K562 (cell line): ENCODE measurements around the gene PDF. TPM values are rescaled to one million over a fixed set of nuclear protein-coding genes. Genes with fewer than 3 reads are reported as not detected.

Source experiments
- ATAC-seq: fragments of 200-7000 bp; cut with Tn5 transposase; 3 replicates; pipeline ENCODE4 v1.9.1; 2020; ENCODE audit warnings: moderate library complexity
- BruUV-seq: library from RNA; stranded (reverse); fragments of 400-500 nt; replicated peaks from 2 replicates; lab custom pipeline; 2021; lab: Mats Ljungman, UMichigan
- CTCF ChIA-PET: fragments of 300-600 bp; formaldehyde crosslinking; extraction: SDS; loops from one replicate; lab custom pipeline; 2021; ENCODE audit warnings: low intra/inter-chr PET ratio; lab: Yijun Ruan, JAX
- POLR2A ChIA-PET: fragments of 300-600, 350-650 bp; sonication (Branson Sonifier 250); formaldehyde crosslinking; extraction: SDS; loops from one replicate; lab custom pipeline; 2021; ENCODE audit warnings: antibody characterized with exemption, inconsistent platforms; lab: Yijun Ruan, JAX
- DNase-seq, 4 experiments: peaks; one replicate each; pipeline versions ENCODE4 v3.0.0 to v3.0.0-alpha.2; 2011 to 2018; ENCODE audit warnings: low spot score in 3 of 4, mixed read lengths in 3 of 4; ENCODE audit errors: extremely low read depth in 1 of 4
- FAIRE-seq: peaks from 2 replicates; lab custom pipeline; 2011; peaks lifted over from hg19 to GRCh38; lab: Jason Lieb, UNC
- H2AFZ ChIP-seq: 2 replicates; pipeline ENCODE4 v1.6.0; 2011; ENCODE audit warnings: low read depth, low read length, control low read depth, inconsistent platforms
- H3K27ac ChIP-seq: fragments of 200-600 bp; 3 replicates; pipeline ENCODE4 v1.8.0; 2011; ENCODE audit warnings: low read depth, mild to moderate bottlenecking, control low read depth, inconsistent platforms, low read length, moderate library complexity, mixed read lengths; ENCODE audit errors: extremely low read depth
- H3K27me3 ChIP-seq, 2 experiments: fragments of 300-600 bp in 1 of 2; 2 replicates in 1 of 2; 3 replicates in 1 of 2; pipeline versions ENCODE4 v1.6.0 to v1.8.0; 2011; ENCODE audit warnings: inconsistent platforms in 2 of 2, low read length in 2 of 2, mild to moderate bottlenecking in 1 of 2, mixed read lengths in 1 of 2, moderate library complexity in 1 of 2; ENCODE audit not compliant: control insufficient read depth in 2 of 2, insufficient read depth in 2 of 2
- H3K36me3 ChIP-seq: fragments of 300-600 bp; 3 replicates; pipeline ENCODE4 v1.8.0; 2011; ENCODE audit warnings: mild to moderate bottlenecking, low read length, inconsistent platforms; ENCODE audit not compliant: control insufficient read depth, insufficient read depth
- H3K4me1 ChIP-seq, 2 experiments: fragments of 200-600 bp in 1 of 2; replicated peaks in 1 of 2; 2 replicates in 1 of 2; 3 replicates in 1 of 2; pipeline versions ENCODE4 v1.5.1 to v1.8.0; 2011; ENCODE audit warnings: inconsistent platforms in 2 of 2, low read length in 2 of 2, mild to moderate bottlenecking in 1 of 2, mixed read lengths in 1 of 2, moderate library complexity in 1 of 2; ENCODE audit not compliant: control insufficient read depth in 2 of 2, insufficient read depth in 2 of 2
- H3K4me2 ChIP-seq: 2 replicates; pipeline ENCODE4 v1.6.1; 2011; ENCODE audit warnings: low read length, control low read depth, inconsistent platforms, mixed read lengths; ENCODE audit not compliant: insufficient read depth
- H3K4me3 ChIP-seq: fragments of 200-600 bp; sonication (generic), shearing (Covaris generic); 2 replicates; pipeline ENCODE4 v1.5.1; 2016; ENCODE audit warnings: control low read depth, inconsistent platforms
- H3K79me2 ChIP-seq: fragments of 200-600 bp; 3 replicates; pipeline ENCODE4 v1.8.0; 2011; ENCODE audit warnings: low read length, inconsistent platforms; ENCODE audit not compliant: control insufficient read depth, insufficient read depth
- H3K9ac ChIP-seq, 2 experiments: 2 replicates each; pipeline versions ENCODE4 v1.6.0 to v1.6.1; 2011; ENCODE audit warnings: low read depth in 2 of 2, low read length in 2 of 2, control low read depth in 1 of 2, inconsistent platforms in 1 of 2, mild to moderate bottlenecking in 1 of 2, mixed read lengths in 1 of 2; ENCODE audit not compliant: insufficient read depth in 1 of 2
- H3K9me1 ChIP-seq: one replicate; pipeline ENCODE4 v1.6.0; 2011; ENCODE audit warnings: inconsistent platforms, mild to moderate bottlenecking, low read length, moderate library complexity; ENCODE audit not compliant: control insufficient read depth, insufficient read depth
- H3K9me3 ChIP-seq: replicated peaks from 2 replicates; pipeline ENCODE4 v1.5.1; 2011; ENCODE audit warnings: low read depth, low read length, inconsistent platforms; ENCODE audit not compliant: control insufficient read depth, insufficient read depth
- H4K20me1 ChIP-seq: replicated peaks from 2 replicates; pipeline ENCODE4 v1.6.1; 2011; ENCODE audit warnings: low read length, inconsistent platforms, mixed read lengths; ENCODE audit not compliant: control insufficient read depth, insufficient read depth
- ESRRA ChIP-seq: fragments of 450-650 bp; IDR thresholded peaks from 2 replicates; pipeline ENCODE4 v1.6.1; 2014; ENCODE audit warnings: low read depth, mild to moderate bottlenecking, moderate library complexity, borderline replicate concordance
- KAT8 ChIP-seq: fragments of 450-650 bp; IDR thresholded peaks from 2 replicates; pipeline ENCODE4 v1.6.1; 2016; ENCODE audit warnings: low read depth, mild to moderate bottlenecking
- POLR2G ChIP-seq: fragments of 200-400 bp; formaldehyde crosslinking; IDR thresholded peaks from 2 replicates; pipeline ENCODE4 v1.6.1; 2017; ENCODE audit warnings: low read depth, mild to moderate bottlenecking, antibody characterized with exemption, low read length, moderate library complexity
- RBFOX2 ChIP-seq: fragments of 200-400 bp; formaldehyde crosslinking; IDR thresholded peaks from 2 replicates; pipeline ENCODE4 v1.6.1; 2017; ENCODE audit warnings: low read depth, mild to moderate bottlenecking, low read length, moderate library complexity
- WGBS: fragments of 100-300 bp; shearing (Covaris generic); methylation state at CpG from one replicate; pipeline ENCODE4 v1.1.6; 2016; ENCODE audit warnings: low coverage, mixed read lengths; ENCODE audit not compliant: insufficient coverage; ENCODE audit errors: missing lambda C conversion rate; 5-methylcytosine and 5-hydroxymethylcytosine counted together
- in situ Hi-C: fragments of 300-500 bp; cut with MboI; formaldehyde crosslinking; loops from 4 replicates; pipeline ENCODE4 v1.15.0; 2018; ENCODE audit warnings: inconsistent platforms, mixed read lengths
- intact Hi-C: fragments of 100-400 bp; cut with micrococcal nuclease; formaldehyde crosslinking; loops from 2 replicates; pipeline ENCODE4 v1.14.2; 2022
- polyA plus RNA-seq, 8 experiments: library from polyadenylated mRNA; depleted of rRNA in 4 of 8; stranded (reverse) in 5 of 8; unstranded in 3 of 8; fragments of >200 nt; fragmentation: Nextera tagmentation in 2 of 8; fragmentation: Illumina TruSeq in 1 of 8; extraction: Ambion mirVana in 2 of 8; extraction: Trizol in 1 of 8; gene quantifications; 2 replicates each; pipeline versions ENCODE4 v1.2.1 to v1.2.3, GENCODE V29; 2011 to 2014; ENCODE audit warnings: inconsistent platforms in 1 of 8, missing spikeins in 1 of 8
- total RNA-seq, 7 experiments: library from RNA; depleted of rRNA in 6 of 7; stranded (reverse); fragments of >200 nt in 6 of 7; fragmentation: Illumina TruSeq in 2 of 7; extraction: Trizol in 2 of 7; gene quantifications; 2 replicates each; pipeline versions ENCODE4 v1.2.1 to v1.2.3, GENCODE V29; 2011 to 2021; ENCODE audit warnings: low replicate concordance in 1 of 7
- TF ChIP-seq, protein P1 (sequence below), 2 experiments: fragments of 450-650 bp in 1 of 2; sonication (generic) in 1 of 2; formaldehyde crosslinking; conservative IDR thresholded peaks; 2 replicates each; pipeline versions ENCODE4 v1.4.0 to v1.8.1; 2020 to 2022; ENCODE audit warnings: mild to moderate bottlenecking in 1 of 2, missing genetic modification reagents in 1 of 2

The PDF gene
- total and polyA plus RNA-seq, 9 of the 15 experiments (the other 6 are each of a cell fraction or from before 2014, with no cell fraction given): 0.15 to 72.4 (median 5.6) TPM

DNA sequence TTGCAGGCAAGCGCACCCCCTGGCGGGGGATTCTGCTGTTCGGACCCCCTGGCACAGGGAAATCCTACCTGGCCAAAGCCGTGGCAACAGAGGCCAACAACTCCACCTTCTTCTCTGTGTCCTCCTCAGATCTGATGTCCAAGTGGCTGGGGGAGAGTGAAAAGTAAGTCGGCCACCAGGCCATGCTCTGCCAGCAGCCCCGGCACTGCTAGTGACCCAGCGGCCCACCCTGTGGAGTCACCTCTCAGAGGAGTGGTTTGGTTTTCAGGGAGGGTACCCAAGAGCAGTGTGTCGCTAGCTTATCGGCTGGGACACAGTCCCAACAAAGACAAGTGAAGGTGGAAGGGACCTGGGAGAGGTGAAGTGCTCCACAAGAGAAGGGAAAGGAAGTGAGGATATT, 11.0 kb downstream of the PDF start:
- BruUV-seq: no TSS peak
- ChIA-PET POLR2A (interaction anchor here (1.0 kb wide), 1 partner anchor 10 kb away, joined by 4 read pairs; no protein-coding TSS in a partner anchor), CTCF (no interaction called here)
- Histone ChIP-seq H3K36me3 (peaks cover 94% of the 10 kb centered on the region), H3K9ac (peak overlapping the region in 1 of 2 experiments; percentile 17; a peak in 1 of 4 replicates), H3K4me1 (peaks cover 2 to 23% of the 10 kb centered on the region in 2 experiments; a peak in 4 of 5 replicates), H3K9me3 (no peaks in the 10 kb centered on the region), H3K4me3 (no peak overlapping the region), H3K4me2 (no peak overlapping the region), H3K79me2 (peaks cover 37% of the 10 kb centered on the region), H2AFZ (no peak overlapping the region), H3K9me1 (no peaks in the 10 kb centered on the region), H3K27me3 (no peaks in the 10 kb centered on the region), H4K20me1 (peaks cover 11% of the 10 kb centered on the region; the same call in 1 of the 2 replicates), H3K27ac (no peak overlapping the region)
- no peak for DNase-seq
- WGBS: 94% methylated on average over 9 of the region's 9 CpGs
- no peak for ATAC-seq
- intact Hi-C loops: no loop called here
- in situ Hi-C loops: no loop called here
- TF ChIP-seq, protein P1, sequence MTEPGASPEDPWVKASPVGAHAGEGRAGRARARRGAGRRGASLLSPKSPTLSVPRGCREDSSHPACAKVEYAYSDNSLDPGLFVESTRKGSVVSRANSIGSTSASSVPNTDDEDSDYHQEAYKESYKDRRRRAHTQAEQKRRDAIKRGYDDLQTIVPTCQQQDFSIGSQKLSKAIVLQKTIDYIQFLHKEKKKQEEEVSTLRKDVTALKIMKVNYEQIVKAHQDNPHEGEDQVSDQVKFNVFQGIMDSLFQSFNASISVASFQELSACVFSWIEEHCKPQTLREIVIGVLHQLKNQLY (CRISPR knock-in tag; conservative IDR thresholded peaks at IDR 0.05): no peak
- peak; percentile 32; the same call in 1 of the 2 replicates for TF ChIP-seq POLR2G
- no peak for FAIRE-seq

DNA sequence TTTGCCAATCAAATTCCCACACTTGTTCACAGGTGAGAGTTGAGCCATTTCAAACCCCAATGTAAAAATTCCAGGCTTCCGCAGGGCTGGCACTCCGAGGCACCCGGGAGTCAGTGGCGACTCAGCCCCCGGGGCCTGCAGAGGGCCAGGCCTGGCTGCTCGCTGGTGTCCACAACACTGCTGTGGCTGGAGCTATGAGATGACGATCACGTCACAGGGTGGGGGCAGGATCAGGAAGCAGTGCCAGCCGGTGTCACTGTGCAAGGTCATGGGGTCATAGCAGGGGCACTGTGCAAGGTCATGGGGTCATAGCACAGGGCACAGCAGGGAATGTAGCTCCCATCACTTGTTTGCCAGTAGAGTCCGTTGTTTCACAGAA, 11.5 kb downstream of the PDF start:
- DNase-seq: no peak
- Histone ChIP-seq H3K36me3 (peaks cover 94% of the 10 kb centered on the region), H3K79me2 (peaks cover 37% of the 10 kb centered on the region), H2AFZ (no peak overlapping the region), H3K9me1 (no peaks in the 10 kb centered on the region), H3K27ac (no peak overlapping the region), H3K27me3 (no peaks in the 10 kb centered on the region), H4K20me1 (peaks cover 11% of the 10 kb centered on the region; the same call in 1 of the 2 replicates), H3K4me2 (no peak overlapping the region), H3K9me3 (no peaks in the 10 kb centered on the region), H3K9ac (peak overlapping the region in 1 of 2 experiments; percentile 17; a peak in 2 of 4 replicates), H3K4me3 (no peak overlapping the region), H3K4me1 (peaks cover 2 to 18% of the 10 kb centered on the region in 2 experiments; a peak in 4 of 5 replicates)
- BruUV-seq: no TSS peak
- in situ Hi-C loops (no loop called here), intact Hi-C loops (no loop called here)
- ChIA-PET CTCF (no interaction called here), POLR2A (interaction anchor here (0.6 to 5.5 kb wide), 3 partner anchors 9 to 405 kb away, joined by 3 to 51 read pairs (median 3); partner anchors contain the start of gene PDF)
- TF ChIP-seq RBFOX2 (peak; percentile 12; the same call in 1 of the 2 replicates), KAT8 (no peak), POLR2G (0 out of 2 replicates have a peak, but pooled peaks have one; percentile 24), ESRRA (peak; percentile 70; the same call in 1 of the 2 replicates)
- ATAC-seq: no peak
- 89% methylated on average over 10 of the region's 10 CpGs for WGBS
- FAIRE-seq: no peak
